ENCODE data around the gene CDH5. TPM values are rescaled to one million over a fixed set of nuclear protein-coding genes. Genes with fewer than 3 reads are reported as not detected.

CDH5 gene
- total RNA-seq, 1 experiment from 2014 or later = 0.28 TPM

GRCh38 chr16:66358231-66358630, 8.3 kb upstream of the CDH5 start:
- no peak for TF ChIP-seq IRF2 (CRISPR knock-in tag; IDR thresholded peaks at IDR 0.05; ENCODE audit: borderline replicate concordance, low read depth)
- TF ChIP-seq ESRRA (CRISPR knock-in tag; IDR thresholded peaks at IDR 0.05; ENCODE audit: borderline replicate concordance) = no peak
- TF ChIP-seq PRRX2 (CRISPR knock-in tag; IDR thresholded peaks at IDR 0.05) = no peak
- TF ChIP-seq, protein P1, sequence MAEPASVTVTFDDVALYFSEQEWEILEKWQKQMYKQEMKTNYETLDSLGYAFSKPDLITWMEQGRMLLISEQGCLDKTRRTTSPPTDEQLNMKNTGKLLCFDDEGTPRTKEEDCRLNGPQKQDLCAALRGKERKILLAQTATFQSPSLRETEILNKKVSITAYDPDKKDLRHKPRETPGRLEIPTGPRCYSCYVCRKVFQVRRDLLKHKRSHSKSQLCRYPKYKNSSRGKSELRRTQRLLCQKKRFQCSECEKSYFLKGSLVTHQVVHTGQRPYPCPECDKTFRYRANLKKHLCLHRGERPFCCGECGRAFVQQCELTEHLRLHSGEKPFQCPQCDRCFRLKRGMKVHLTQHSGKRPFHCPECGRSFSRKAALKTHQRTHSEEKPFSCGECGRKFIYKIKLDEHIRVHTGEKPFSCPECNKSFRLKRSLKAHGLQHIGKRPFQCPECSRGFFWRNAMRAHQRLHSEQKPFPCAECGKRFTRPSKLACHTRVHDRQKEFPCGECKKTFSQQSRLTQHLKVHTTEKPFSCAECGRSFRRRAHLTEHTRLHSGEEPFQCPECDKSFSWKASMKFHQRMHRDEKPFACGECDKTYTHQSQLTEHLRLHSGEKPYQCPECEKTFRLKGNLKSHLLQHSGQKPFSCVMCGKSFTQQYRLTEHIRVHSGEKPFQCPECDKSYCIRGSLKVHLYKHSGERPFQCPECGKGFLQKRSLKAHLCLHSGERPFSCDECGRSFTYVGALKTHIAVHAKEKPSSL (CRISPR knock-in tag; conservative IDR thresholded peaks at IDR 0.05) = no peak
- TF ChIP-seq, protein P2, sequence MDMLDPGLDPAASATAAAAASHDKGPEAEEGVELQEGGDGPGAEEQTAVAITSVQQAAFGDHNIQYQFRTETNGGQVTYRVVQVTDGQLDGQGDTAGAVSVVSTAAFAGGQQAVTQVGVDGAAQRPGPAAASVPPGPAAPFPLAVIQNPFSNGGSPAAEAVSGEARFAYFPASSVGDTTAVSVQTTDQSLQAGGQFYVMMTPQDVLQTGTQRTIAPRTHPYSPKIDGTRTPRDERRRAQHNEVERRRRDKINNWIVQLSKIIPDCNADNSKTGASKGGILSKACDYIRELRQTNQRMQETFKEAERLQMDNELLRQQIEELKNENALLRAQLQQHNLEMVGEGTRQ (CRISPR knock-in tag; IDR thresholded peaks at IDR 0.05) = no peak
- TF ChIP-seq, protein P3, sequence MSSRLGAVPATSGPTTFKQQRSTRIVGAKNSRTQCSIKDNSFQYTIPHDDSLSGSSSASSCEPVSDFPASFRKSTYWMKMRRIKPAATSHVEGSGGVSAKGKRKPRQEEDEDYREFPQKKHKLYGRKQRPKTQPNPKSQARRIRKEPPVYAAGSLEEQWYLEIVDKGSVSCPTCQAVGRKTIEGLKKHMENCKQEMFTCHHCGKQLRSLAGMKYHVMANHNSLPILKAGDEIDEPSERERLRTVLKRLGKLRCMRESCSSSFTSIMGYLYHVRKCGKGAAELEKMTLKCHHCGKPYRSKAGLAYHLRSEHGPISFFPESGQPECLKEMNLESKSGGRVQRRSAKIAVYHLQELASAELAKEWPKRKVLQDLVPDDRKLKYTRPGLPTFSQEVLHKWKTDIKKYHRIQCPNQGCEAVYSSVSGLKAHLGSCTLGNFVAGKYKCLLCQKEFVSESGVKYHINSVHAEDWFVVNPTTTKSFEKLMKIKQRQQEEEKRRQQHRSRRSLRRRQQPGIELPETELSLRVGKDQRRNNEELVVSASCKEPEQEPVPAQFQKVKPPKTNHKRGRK (CRISPR knock-in tag; IDR thresholded peaks at IDR 0.05; ENCODE audit: borderline replicate concordance) = no peak
- TF ChIP-seq, protein P4, sequence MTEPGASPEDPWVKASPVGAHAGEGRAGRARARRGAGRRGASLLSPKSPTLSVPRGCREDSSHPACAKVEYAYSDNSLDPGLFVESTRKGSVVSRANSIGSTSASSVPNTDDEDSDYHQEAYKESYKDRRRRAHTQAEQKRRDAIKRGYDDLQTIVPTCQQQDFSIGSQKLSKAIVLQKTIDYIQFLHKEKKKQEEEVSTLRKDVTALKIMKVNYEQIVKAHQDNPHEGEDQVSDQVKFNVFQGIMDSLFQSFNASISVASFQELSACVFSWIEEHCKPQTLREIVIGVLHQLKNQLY (CRISPR knock-in tag; IDR thresholded peaks at IDR 0.05) = no peak
- TF ChIP-seq RELA (CRISPR knock-in tag; IDR thresholded peaks at IDR 0.05; ENCODE audit: borderline replicate concordance) = no peak
- TF ChIP-seq, protein P5, sequence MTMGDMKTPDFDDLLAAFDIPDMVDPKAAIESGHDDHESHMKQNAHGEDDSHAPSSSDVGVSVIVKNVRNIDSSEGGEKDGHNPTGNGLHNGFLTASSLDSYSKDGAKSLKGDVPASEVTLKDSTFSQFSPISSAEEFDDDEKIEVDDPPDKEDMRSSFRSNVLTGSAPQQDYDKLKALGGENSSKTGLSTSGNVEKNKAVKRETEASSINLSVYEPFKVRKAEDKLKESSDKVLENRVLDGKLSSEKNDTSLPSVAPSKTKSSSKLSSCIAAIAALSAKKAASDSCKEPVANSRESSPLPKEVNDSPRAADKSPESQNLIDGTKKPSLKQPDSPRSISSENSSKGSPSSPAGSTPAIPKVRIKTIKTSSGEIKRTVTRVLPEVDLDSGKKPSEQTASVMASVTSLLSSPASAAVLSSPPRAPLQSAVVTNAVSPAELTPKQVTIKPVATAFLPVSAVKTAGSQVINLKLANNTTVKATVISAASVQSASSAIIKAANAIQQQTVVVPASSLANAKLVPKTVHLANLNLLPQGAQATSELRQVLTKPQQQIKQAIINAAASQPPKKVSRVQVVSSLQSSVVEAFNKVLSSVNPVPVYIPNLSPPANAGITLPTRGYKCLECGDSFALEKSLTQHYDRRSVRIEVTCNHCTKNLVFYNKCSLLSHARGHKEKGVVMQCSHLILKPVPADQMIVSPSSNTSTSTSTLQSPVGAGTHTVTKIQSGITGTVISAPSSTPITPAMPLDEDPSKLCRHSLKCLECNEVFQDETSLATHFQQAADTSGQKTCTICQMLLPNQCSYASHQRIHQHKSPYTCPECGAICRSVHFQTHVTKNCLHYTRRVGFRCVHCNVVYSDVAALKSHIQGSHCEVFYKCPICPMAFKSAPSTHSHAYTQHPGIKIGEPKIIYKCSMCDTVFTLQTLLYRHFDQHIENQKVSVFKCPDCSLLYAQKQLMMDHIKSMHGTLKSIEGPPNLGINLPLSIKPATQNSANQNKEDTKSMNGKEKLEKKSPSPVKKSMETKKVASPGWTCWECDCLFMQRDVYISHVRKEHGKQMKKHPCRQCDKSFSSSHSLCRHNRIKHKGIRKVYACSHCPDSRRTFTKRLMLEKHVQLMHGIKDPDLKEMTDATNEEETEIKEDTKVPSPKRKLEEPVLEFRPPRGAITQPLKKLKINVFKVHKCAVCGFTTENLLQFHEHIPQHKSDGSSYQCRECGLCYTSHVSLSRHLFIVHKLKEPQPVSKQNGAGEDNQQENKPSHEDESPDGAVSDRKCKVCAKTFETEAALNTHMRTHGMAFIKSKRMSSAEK (CRISPR knock-in tag; IDR thresholded peaks at IDR 0.05; ENCODE audit: borderline replicate concordance) = no peak
- no peak for TF ChIP-seq ZNF416 (CRISPR knock-in tag; IDR thresholded peaks at IDR 0.05)
- TF ChIP-seq ERG (CRISPR knock-in tag; IDR thresholded peaks at IDR 0.05) = no peak
- TF ChIP-seq ZNF396 (CRISPR knock-in tag; IDR thresholded peaks at IDR 0.05; ENCODE audit: borderline replicate concordance) = no peak
- no peak for TF ChIP-seq NFATC4 (CRISPR knock-in tag; IDR thresholded peaks at IDR 0.05)
- TF ChIP-seq ZBTB43 (CRISPR knock-in tag; IDR thresholded peaks at IDR 0.05) = no peak
- no peak for TF ChIP-seq CBFB (CRISPR knock-in tag; IDR thresholded peaks at IDR 0.05; ENCODE audit: low read depth)
- TF ChIP-seq, protein P6, sequence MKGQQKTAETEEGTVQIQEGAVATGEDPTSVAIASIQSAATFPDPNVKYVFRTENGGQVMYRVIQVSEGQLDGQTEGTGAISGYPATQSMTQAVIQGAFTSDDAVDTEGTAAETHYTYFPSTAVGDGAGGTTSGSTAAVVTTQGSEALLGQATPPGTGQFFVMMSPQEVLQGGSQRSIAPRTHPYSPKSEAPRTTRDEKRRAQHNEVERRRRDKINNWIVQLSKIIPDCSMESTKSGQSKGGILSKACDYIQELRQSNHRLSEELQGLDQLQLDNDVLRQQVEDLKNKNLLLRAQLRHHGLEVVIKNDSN (CRISPR knock-in tag; IDR thresholded peaks at IDR 0.05) = no peak
- POLR2A ChIA-PET = no interaction called here
- ATAC-seq = no peak
- CTCF ChIA-PET = interaction anchor here (0.5 to 9.2 kb wide), 24 partner anchors 8 to 250 kb away, joined by 3 to 103 read pairs (median 4); partner anchors contain the start of gene CDH5
- Mint-ChIP-seq H3K4me3 (no peak overlapping the region), H3K27me3 (ENCODE audit: low read depth) (peaks cover 5% of the 10 kb centered on the region), H3K9me3 (no peaks in the 10 kb centered on the region), H3K27ac (no peak overlapping the region), H3K36me3 (no peaks in the 10 kb centered on the region), H3K4me1 (peaks cover 16% of the 10 kb centered on the region)
- DNase-seq (ENCODE audit: low spot score) = no peak

Measured in WTC11 (cell line).